Measurements from ENCODE around the gene PRKD2. TPM values are rescaled to one million over a fixed set of nuclear protein-coding genes. Genes with fewer than 3 reads are reported as not detected.

The PRKD2 gene
- total RNA-seq, 1 experiment from 2014 or later: 100 TPM

DNA sequence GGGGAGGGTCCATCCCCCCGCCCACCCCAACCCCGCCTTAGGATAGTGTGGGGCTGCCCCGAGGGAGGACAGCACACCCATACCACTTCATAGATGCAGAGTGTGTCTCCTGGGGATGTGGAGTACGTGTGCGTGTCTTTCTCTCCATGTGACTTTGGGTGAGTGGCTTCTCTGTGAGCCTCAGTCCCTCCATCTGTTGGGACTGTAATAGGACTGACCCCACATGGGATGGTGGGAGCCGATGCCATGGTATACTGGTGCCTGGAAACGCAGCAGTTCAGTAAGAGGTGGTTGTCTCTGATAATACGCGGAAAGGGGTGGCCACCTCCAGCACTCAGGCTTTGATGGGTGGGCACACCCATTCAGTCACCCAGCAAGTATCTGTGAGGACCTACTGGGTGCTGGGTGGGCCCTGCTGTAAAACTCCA lies 816 bp upstream of the PRKD2 start:
- Mint-ChIP-seq H3K4me1 (peaks cover 18% of the 10 kb centered on the region), H3K9me3 (no peaks in the 10 kb centered on the region), H3K4me3 (peak overlapping the region; percentile 95), H3K36me3 (peaks cover 11% of the 10 kb centered on the region), H3K27me3 (ENCODE audit: low read depth) (no peaks in the 10 kb centered on the region), H3K27ac (peak overlapping the region; percentile 94)
- ATAC-seq (no peak), DNase-seq (ENCODE audit: low spot score) (no peak)
- CTCF ChIA-PET: interaction anchor here (0.6 to 1.3 kb wide), 4 partner anchors 11 to 43 kb away, joined by 3 to 11 read pairs (median 6); no protein-coding TSS in a partner anchor
- TF ChIP-seq ZNF121 (CRISPR knock-in tag; IDR thresholded peaks at IDR 0.05): no peak
- TF ChIP-seq ELF4 (CRISPR knock-in tag; IDR thresholded peaks at IDR 0.05; ENCODE audit: low read depth): no peak
- TF ChIP-seq EMX1 (CRISPR knock-in tag; IDR thresholded peaks at IDR 0.05): 0 out of 2 replicates have a peak, but pooled peaks have one; percentile 18
- TF ChIP-seq, protein P1, sequence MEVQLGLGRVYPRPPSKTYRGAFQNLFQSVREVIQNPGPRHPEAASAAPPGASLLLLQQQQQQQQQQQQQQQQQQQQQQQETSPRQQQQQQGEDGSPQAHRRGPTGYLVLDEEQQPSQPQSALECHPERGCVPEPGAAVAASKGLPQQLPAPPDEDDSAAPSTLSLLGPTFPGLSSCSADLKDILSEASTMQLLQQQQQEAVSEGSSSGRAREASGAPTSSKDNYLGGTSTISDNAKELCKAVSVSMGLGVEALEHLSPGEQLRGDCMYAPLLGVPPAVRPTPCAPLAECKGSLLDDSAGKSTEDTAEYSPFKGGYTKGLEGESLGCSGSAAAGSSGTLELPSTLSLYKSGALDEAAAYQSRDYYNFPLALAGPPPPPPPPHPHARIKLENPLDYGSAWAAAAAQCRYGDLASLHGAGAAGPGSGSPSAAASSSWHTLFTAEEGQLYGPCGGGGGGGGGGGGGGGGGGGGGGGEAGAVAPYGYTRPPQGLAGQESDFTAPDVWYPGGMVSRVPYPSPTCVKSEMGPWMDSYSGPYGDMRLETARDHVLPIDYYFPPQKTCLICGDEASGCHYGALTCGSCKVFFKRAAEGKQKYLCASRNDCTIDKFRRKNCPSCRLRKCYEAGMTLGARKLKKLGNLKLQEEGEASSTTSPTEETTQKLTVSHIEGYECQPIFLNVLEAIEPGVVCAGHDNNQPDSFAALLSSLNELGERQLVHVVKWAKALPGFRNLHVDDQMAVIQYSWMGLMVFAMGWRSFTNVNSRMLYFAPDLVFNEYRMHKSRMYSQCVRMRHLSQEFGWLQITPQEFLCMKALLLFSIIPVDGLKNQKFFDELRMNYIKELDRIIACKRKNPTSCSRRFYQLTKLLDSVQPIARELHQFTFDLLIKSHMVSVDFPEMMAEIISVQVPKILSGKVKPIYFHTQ (CRISPR knock-in tag; IDR thresholded peaks at IDR 0.05): no peak
- TF ChIP-seq ZBTB43 (CRISPR knock-in tag; IDR thresholded peaks at IDR 0.05): no peak
- POLR2A ChIA-PET: no interaction called here

- H3K27me3 Mint-ChIP-seq (ENCODE audit: low read depth): no peaks in the 10 kb centered on the region
- ChIA-PET POLR2A (interaction anchor here (0.6 to 2.0 kb wide), 4 partner anchors 10 to 920 kb away, joined by 3 to 6 read pairs (median 4); no protein-coding TSS in a partner anchor), CTCF (interaction anchor here (0.6 to 3.9 kb wide), 13 partner anchors 12 to 1698 kb away, joined by 3 to 32 read pairs (median 4); partner anchors contain the start of gene DACT3)
- no peak for ATAC-seq
- no peaks in the 10 kb centered on the region for H3K9me3 Mint-ChIP-seq
- peaks cover 6% of the 10 kb centered on the region; the same call in 1 of the 2 replicates for H3K36me3 Mint-ChIP-seq
- DNase-seq (ENCODE audit: low spot score): no peak
- H3K27ac Mint-ChIP-seq: peak overlapping the region; percentile 78
- peak overlapping the region; percentile 95 for H3K4me3 Mint-ChIP-seq
- TF ChIP-seq ZSCAN18 (CRISPR knock-in tag; IDR thresholded peaks at IDR 0.05): no peak
- peaks cover 18% of the 10 kb centered on the region for H3K4me1 Mint-ChIP-seq
Observed at GRCh38 chr19:46716672-46717033, 261 bp downstream of the PRKD2 start.

- peaks cover 20% of the 10 kb centered on the region for H3K4me1 Mint-ChIP-seq
- no peaks in the 10 kb centered on the region for H3K27me3 Mint-ChIP-seq (ENCODE audit: low read depth)
- peak overlapping the region; percentile 95 for H3K4me3 Mint-ChIP-seq
- no peaks in the 10 kb centered on the region for H3K9me3 Mint-ChIP-seq
- DNase-seq (ENCODE audit: low spot score): peak; percentile 63
- ATAC-seq: no peak
- H3K27ac Mint-ChIP-seq: peak overlapping the region; percentile 78
- ChIA-PET CTCF (interaction anchor here (0.6 to 3.9 kb wide), 21 partner anchors 12 to 1699 kb away, joined by 3 to 32 read pairs (median 4); partner anchors contain the start of gene DACT3), POLR2A (interaction anchor here (0.6 to 2.0 kb wide), 4 partner anchors 10 to 919 kb away, joined by 3 to 6 read pairs (median 4); no protein-coding TSS in a partner anchor)
- TF ChIP-seq, protein P2, sequence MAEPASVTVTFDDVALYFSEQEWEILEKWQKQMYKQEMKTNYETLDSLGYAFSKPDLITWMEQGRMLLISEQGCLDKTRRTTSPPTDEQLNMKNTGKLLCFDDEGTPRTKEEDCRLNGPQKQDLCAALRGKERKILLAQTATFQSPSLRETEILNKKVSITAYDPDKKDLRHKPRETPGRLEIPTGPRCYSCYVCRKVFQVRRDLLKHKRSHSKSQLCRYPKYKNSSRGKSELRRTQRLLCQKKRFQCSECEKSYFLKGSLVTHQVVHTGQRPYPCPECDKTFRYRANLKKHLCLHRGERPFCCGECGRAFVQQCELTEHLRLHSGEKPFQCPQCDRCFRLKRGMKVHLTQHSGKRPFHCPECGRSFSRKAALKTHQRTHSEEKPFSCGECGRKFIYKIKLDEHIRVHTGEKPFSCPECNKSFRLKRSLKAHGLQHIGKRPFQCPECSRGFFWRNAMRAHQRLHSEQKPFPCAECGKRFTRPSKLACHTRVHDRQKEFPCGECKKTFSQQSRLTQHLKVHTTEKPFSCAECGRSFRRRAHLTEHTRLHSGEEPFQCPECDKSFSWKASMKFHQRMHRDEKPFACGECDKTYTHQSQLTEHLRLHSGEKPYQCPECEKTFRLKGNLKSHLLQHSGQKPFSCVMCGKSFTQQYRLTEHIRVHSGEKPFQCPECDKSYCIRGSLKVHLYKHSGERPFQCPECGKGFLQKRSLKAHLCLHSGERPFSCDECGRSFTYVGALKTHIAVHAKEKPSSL (CRISPR knock-in tag; conservative IDR thresholded peaks at IDR 0.05): no peak
- TF ChIP-seq HMGXB4 (CRISPR knock-in tag; IDR thresholded peaks at IDR 0.05): peak; percentile 83
- peaks cover 4% of the 10 kb centered on the region; the same call in 1 of the 2 replicates for H3K36me3 Mint-ChIP-seq
Observed at GRCh38 chr19:46715975-46716671, 791 bp downstream of the PRKD2 start.
